Measurements from ENCODE around the gene ZC3H12C. TPM values are rescaled to one million over a fixed set of nuclear protein-coding genes. Genes with fewer than 3 reads are reported as not detected.

Gene ZC3H12C
- total RNA-seq, 2 experiments from 2014 or later, result 0.08 to 0.18 TPM

DNA sequence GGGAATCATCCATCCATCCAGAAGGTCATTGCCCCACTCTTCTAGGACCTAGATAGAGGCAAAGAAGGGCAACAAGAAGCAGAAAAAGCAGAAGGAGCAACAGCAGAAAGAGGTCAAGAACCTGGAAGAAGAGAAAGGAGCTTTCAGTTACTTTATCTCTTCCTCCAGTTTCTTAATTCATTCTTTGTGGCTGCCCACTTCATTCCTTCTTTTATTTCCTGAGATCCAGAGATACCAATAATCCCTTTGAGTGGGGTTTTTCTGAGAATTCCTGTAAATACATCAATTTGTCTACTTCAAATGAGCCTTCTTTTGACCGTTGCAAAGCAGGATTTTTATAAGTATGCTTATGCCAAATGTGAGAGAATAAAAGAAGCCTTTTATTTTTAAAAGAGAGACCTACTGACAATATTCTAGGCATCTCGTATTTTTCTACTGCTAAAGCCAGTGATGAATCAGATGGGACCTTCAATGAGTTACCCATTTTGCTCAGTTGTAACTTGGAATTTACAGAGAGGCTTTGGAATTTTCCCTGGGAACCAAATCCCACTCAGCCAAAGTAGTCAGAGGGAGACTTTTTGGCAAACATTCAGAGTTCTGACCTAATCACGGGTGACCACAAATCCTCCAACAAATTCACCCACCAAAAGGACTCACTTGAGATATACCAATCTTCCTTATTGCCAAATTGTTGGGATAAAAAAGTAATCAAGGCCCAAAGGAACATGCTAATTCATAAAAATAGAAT, 54.9 kb downstream of the ZC3H12C start:
- Mint-ChIP-seq H3K27me3 (ENCODE audit: low read depth) (peaks cover 12% of the 10 kb centered on the region), H3K4me1 (ENCODE audit: low read depth) (no peaks in the 10 kb centered on the region), H3K4me3 (no peak overlapping the region), H3K9me3 (ENCODE audit: insufficient read depth) (no peaks in the 10 kb centered on the region), H3K36me3 (ENCODE audit: low read depth) (no peaks in the 10 kb centered on the region), H3K27ac (no peak overlapping the region)
- ATAC-seq, result no peak
- CTCF ChIA-PET, result no interaction called here
- no peak for DNase-seq
- POLR2A ChIA-PET, result no interaction called here

DNA sequence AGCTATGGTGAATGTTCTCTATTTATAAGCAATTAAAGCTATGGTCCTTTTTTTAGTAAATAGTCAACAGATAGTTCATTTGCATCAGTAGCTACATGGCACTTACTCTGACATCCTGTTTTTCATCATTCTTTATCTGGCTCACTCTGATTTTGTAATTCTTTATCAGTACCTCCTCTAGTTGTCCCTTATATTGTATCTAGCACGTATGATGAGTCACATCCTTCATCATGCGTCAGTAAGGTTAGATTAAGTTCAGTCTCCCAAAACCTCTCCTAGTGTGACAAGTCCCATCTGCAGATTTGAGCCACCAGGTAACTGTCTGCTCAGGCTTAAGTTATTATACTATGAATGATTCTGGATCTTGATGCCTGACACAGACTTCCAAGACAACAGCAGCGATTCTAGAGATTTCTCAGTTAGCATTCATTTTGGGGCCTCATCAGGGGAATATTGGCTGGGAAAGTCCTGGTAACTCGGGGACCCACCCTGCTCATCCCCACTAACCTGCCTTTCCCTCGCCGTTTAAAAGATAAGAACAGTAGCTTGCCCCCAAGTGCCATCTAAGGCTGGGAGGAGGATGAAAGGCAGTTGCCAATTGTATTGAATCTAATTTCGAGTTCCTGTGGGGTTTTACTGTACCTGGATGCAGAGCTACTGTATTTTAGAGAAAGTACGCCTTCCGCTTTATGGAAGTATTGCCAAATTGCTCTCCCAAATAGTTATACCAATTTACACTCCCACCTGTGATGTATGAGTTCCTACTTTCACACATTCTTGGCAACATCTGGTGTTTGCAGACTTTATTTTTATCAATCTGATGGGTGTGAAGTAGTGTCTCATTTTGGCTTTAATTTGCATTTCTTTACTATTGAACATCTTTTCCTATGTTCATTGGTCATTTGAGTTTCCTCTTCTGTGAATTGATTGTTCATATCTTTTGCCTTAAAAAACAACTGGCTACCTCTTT, 55.9 kb downstream of the ZC3H12C start:
- POLR2A ChIA-PET, result no interaction called here
- Mint-ChIP-seq H3K4me1 (ENCODE audit: low read depth) (no peaks in the 10 kb centered on the region), H3K27me3 (ENCODE audit: low read depth) (peaks cover 12% of the 10 kb centered on the region), H3K27ac (no peak overlapping the region), H3K4me3 (no peak overlapping the region), H3K36me3 (ENCODE audit: low read depth) (no peaks in the 10 kb centered on the region), H3K9me3 (ENCODE audit: insufficient read depth) (no peaks in the 10 kb centered on the region)
- DNase-seq (no peak), ATAC-seq (no peak)
- CTCF ChIA-PET, result no interaction called here

DNA sequence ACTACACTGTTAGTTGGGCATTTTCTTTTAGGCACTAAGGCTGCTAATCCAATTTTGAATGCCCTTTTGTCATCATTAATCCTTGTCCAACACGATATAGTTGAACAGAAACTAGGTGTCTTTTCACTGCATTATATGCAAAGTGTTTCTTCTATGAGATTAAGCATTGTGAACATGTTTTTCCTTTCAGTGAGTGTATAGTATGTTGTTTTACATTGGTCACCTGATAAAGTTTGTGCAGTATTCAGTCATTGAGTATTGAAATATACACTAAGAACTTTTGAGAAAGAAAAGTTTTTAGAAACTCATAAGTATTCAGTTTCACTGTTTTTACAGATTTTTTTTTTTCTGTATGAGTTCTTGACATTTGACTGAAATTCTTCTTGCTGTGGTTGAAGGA, 59.0 kb downstream of the ZC3H12C start:
- POLR2A ChIA-PET, result no interaction called here
- H3K27ac Mint-ChIP-seq, result no peak overlapping the region
- no peaks in the 10 kb centered on the region for H3K4me1 Mint-ChIP-seq (ENCODE audit: low read depth)

DNA sequence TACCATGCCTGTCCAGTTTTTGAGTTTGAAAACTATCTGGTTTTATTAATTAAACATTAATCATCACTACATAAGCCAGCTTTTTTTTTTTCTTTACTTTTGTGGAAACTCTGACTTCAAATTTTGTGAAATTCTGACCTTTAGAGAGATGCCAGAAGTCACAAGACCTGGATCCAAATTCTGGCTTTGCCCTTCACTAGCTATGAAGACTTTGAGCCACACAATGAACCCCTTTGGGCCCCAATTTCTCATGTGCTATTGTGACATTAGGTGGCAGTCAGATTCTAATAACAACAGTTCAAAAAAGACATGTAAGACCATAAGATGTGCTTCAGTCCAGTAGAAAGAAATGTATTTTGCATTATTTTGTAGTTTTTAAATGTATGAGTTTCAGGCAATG, 60.3 kb downstream of the ZC3H12C start:
- no peaks in the 10 kb centered on the region for H3K36me3 Mint-ChIP-seq (ENCODE audit: low read depth)
- H3K27me3 Mint-ChIP-seq (ENCODE audit: low read depth), result peaks cover 10% of the 10 kb centered on the region

More for the DNA sequence above, 59.0 kb downstream of the ZC3H12C start:
- H3K9me3 Mint-ChIP-seq (ENCODE audit: insufficient read depth), result no peaks in the 10 kb centered on the region
- DNase-seq (no peak), ATAC-seq (no peak)
- H3K27me3 Mint-ChIP-seq (ENCODE audit: low read depth), result peaks cover 12% of the 10 kb centered on the region
- H3K36me3 Mint-ChIP-seq (ENCODE audit: low read depth), result no peaks in the 10 kb centered on the region
- H3K4me3 Mint-ChIP-seq, result no peak overlapping the region
- CTCF ChIA-PET, result no interaction called here

DNA sequence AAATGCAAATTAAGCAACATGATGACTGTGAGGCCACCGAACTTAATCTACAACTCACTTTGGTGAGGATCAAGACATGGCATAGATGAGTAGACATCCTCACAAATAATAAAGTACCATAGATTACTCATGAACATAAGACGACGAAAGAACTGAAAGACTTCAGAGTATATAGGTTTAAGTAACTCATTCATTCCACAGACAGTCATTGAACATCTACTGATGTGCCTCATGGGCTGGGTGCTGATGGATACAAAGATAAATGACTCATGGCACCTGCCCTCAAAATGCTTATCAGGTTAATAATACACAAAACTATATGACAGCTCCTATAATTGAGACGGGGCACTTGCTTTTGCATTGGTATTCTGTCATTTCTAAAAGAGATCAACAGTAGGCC, 63.3 kb downstream of the ZC3H12C start:
- DNase-seq (no peak), ATAC-seq (no peak)
- ChIA-PET POLR2A (no interaction called here), CTCF (no interaction called here)
- Mint-ChIP-seq H3K4me3 (no peak overlapping the region), H3K4me1 (ENCODE audit: low read depth) (no peaks in the 10 kb centered on the region), H3K27ac (no peak overlapping the region), H3K9me3 (ENCODE audit: insufficient read depth) (no peaks in the 10 kb centered on the region), H3K27me3 (ENCODE audit: low read depth) (peaks cover 4% of the 10 kb centered on the region), H3K36me3 (ENCODE audit: low read depth) (no peaks in the 10 kb centered on the region)

More for the DNA sequence above, 60.3 kb downstream of the ZC3H12C start:
- ChIA-PET CTCF (no interaction called here), POLR2A (no interaction called here)
- no peaks in the 10 kb centered on the region for H3K4me1 Mint-ChIP-seq (ENCODE audit: low read depth)
- no peaks in the 10 kb centered on the region for H3K9me3 Mint-ChIP-seq (ENCODE audit: insufficient read depth)
- no peak for DNase-seq
- no peak overlapping the region for H3K27ac Mint-ChIP-seq
- no peak for ATAC-seq
- no peak overlapping the region for H3K4me3 Mint-ChIP-seq

DNA sequence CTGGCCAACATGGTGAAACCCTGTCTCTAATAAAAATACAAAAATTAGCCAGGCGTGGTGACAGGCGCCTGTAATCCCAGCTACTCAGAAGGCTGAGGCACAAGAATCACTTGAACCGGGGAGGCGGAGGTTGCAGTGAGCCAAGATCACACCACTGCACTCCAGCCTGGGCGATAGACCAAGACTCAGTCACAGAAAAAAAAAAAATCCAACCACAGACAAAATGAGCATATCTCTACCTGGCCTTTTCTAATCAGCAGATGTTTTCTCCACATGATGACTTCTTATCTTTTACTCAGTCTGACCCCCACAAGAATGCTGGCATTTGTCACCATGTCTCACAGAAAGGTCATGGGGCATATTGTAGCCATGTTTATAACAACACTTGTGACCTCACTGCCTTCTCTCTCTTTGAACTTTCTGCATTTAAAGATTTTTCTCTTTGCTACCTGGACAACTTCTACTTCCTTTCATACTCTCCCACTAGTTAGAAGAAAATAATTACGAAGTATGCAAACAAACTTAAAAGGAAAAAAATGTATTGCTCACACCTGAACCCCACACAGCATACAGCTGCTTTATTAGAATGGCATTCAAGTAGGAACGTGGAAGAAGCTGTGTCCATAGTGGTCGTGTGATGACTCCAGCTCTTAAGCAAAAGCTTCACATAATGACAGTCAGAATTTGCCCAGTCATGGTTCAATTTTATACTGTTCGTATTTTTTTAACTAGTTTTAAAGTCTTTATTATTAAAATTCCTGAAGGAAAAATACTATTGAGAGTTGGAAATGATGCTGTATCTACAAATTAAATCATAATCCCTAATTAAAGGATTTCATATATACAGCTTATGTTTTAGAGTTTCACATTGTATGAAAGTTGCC, 65.4 kb downstream of the ZC3H12C start:
- H3K36me3 Mint-ChIP-seq (ENCODE audit: low read depth), result no peaks in the 10 kb centered on the region

DNA sequence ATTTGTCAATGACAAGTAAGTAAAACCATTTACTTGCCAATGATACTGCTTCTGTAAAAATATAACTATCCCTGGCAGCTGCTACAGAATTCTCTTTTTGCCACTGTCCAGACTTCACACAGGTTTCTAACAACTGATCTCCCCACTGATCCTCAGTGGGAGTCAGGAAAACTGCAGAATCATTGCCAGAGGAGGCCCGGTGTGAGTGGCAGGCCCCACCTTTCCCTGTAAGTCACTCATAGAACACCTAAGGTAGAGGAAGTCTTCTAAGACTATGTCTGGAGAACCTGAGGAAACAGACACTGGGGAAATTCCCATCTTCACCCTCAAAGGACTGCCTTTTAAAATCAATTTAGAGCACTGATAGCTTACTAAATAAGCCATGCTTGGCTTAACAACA, 66.3 kb downstream of the ZC3H12C start:
- no peaks in the 10 kb centered on the region for H3K4me1 Mint-ChIP-seq (ENCODE audit: low read depth)
- POLR2A ChIA-PET, result no interaction called here
- no peak for ATAC-seq

More for the DNA sequence above, 65.4 kb downstream of the ZC3H12C start:
- no peaks in the 10 kb centered on the region for H3K4me1 Mint-ChIP-seq (ENCODE audit: low read depth)
- ATAC-seq, result no peak
- DNase-seq, result no peak
- no peaks in the 10 kb centered on the region for H3K9me3 Mint-ChIP-seq (ENCODE audit: insufficient read depth)
- no peak overlapping the region for H3K4me3 Mint-ChIP-seq
- CTCF ChIA-PET, result no interaction called here
- POLR2A ChIA-PET, result no interaction called here
- no peak overlapping the region for H3K27ac Mint-ChIP-seq
- peaks cover 4% of the 10 kb centered on the region for H3K27me3 Mint-ChIP-seq (ENCODE audit: low read depth)

DNA sequence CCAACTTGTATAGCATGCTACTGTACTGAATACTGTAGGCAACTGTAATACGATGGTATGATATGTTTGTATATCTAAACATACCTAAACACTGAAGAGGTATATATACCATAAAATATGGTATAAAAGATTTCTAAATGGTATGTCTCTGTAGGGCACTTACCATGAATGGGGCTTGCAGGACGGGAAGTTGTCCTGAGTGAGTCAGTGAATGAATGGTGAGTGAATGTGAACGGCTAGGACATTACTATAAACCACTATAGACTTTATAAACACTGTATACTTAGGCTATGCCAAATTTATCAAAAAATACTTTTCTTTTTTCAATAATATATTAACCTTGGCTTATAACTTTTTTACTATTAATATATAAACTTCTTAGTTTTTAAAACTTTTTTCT, 66.8 kb downstream of the ZC3H12C start:
- Mint-ChIP-seq H3K9me3 (ENCODE audit: insufficient read depth) (no peaks in the 10 kb centered on the region), H3K27me3 (ENCODE audit: low read depth) (peaks cover 4% of the 10 kb centered on the region), H3K4me3 (no peak overlapping the region), H3K27ac (no peak overlapping the region), H3K36me3 (ENCODE audit: low read depth) (no peaks in the 10 kb centered on the region), H3K4me1 (ENCODE audit: low read depth) (no peaks in the 10 kb centered on the region)
- ATAC-seq (no peak), DNase-seq (no peak)
- ChIA-PET POLR2A (no interaction called here), CTCF (interaction anchor here (1.3 kb wide), 1 partner anchor 14 kb away, joined by 3 read pairs; no protein-coding TSS in a partner anchor)

More for the DNA sequence above, 66.3 kb downstream of the ZC3H12C start:
- Mint-ChIP-seq H3K9me3 (ENCODE audit: insufficient read depth) (no peaks in the 10 kb centered on the region), H3K27me3 (ENCODE audit: low read depth) (peaks cover 4% of the 10 kb centered on the region), H3K36me3 (ENCODE audit: low read depth) (no peaks in the 10 kb centered on the region), H3K4me3 (no peak overlapping the region), H3K27ac (no peak overlapping the region)
- CTCF ChIA-PET, result no interaction called here
- no peak for DNase-seq

DNA sequence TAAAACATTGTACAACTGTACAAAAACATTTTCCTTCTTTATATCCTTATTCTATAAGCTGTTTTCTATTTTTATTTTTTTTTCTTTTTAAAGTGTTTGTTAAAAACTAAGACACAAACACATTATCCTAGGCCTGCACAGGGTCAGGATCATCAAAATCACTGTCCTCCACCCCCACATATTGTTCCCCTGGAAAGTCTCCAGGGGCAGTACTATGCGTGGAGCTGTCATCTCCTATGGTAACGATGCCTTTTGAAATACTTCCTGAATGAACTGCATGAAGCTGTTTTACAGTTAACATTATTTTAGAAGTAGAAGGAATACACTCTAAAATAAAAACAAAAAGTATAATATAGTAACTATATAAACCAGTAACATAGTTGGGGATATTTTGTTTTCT, 67.2 kb downstream of the ZC3H12C start:
- ATAC-seq, result no peak
- Mint-ChIP-seq H3K4me3 (no peak overlapping the region), H3K9me3 (ENCODE audit: insufficient read depth) (no peaks in the 10 kb centered on the region), H3K4me1 (ENCODE audit: low read depth) (no peaks in the 10 kb centered on the region), H3K27me3 (ENCODE audit: low read depth) (peaks cover 4% of the 10 kb centered on the region), H3K27ac (no peak overlapping the region), H3K36me3 (ENCODE audit: low read depth) (no peaks in the 10 kb centered on the region)
- POLR2A ChIA-PET, result no interaction called here
- no peak for DNase-seq
- CTCF ChIA-PET, result interaction anchor here (1.3 kb wide), 1 partner anchor 13 kb away, joined by 3 read pairs; no protein-coding TSS in a partner anchor

DNA sequence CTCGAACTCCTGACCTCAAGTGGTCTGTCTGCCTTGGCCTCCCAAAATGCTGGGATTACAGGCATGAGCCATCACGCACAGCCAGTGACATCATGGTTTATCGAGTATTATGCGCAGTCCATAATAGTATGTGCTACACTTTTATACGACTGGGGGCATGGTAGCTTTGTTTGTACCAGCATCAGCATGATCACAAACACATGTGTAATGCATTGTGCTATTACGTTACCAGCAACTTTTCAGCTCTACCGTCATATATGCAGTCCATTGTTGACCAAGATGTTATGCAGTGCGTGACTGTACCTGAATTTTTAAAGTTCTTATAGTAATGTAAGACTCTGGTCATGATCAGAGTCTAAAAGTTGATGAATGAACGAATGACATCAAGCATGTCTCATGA, 67.9 kb downstream of the ZC3H12C start:
- no peaks in the 10 kb centered on the region for H3K9me3 Mint-ChIP-seq (ENCODE audit: insufficient read depth)
- DNase-seq, result no peak
- H3K4me3 Mint-ChIP-seq, result no peak overlapping the region

DNA sequence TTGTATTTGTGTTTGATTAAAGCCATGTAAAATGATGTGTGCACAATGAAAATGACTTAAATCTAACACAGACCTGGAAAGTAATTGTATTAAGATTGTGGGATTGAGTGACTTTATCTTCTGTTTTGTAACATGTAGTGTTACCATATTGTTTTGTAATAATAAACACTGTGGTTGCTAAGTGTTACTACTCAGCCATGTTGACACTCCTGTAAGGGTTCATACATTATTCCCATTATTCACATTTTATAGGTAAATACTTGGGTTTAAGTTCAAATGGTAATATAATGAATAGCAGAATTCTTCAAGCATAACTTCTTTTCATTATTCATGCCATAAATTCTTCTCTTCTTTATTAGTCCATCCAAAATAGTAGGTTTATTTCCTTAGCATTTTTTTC, 69.0 kb downstream of the ZC3H12C start:
- peaks cover 9% of the 10 kb centered on the region for H3K27me3 Mint-ChIP-seq (ENCODE audit: low read depth)
- ATAC-seq (no peak), DNase-seq (no peak)
- no peaks in the 10 kb centered on the region for H3K4me1 Mint-ChIP-seq (ENCODE audit: low read depth)
- ChIA-PET POLR2A (no interaction called here), CTCF (no interaction called here)
- H3K27ac Mint-ChIP-seq, result no peak overlapping the region
- H3K4me3 Mint-ChIP-seq, result no peak overlapping the region
- H3K9me3 Mint-ChIP-seq (ENCODE audit: insufficient read depth), result no peaks in the 10 kb centered on the region
- no peaks in the 10 kb centered on the region for H3K36me3 Mint-ChIP-seq (ENCODE audit: low read depth)

More for the DNA sequence above, 67.9 kb downstream of the ZC3H12C start:
- Mint-ChIP-seq H3K27me3 (ENCODE audit: low read depth) (peaks cover 4% of the 10 kb centered on the region), H3K36me3 (ENCODE audit: low read depth) (no peaks in the 10 kb centered on the region), H3K4me1 (ENCODE audit: low read depth) (no peaks in the 10 kb centered on the region), H3K27ac (no peak overlapping the region)
- ChIA-PET POLR2A (no interaction called here), CTCF (interaction anchor here (1.3 kb wide), 1 partner anchor 12 kb away, joined by 3 read pairs; no protein-coding TSS in a partner anchor)
- ATAC-seq, result no peak
